Activated CD4-positive, alpha-beta T cell treated with anti-CD3 and anti-CD28 coated beads, Interleukin-2, amount 10 ng/mL, durations not matched to agents 24 days and 14 days (primary cell): ENCODE results near the gene RNF123. TPM values are rescaled to one million over a fixed set of nuclear protein-coding genes. Genes with fewer than 3 reads are reported as not detected.

Source experiments
- DNase-seq: peaks from one replicate; pipeline ENCODE4 v3.0.0; 2022
- H3K27ac Mint-ChIP-seq: one replicate; pipeline ENCODE4 v1.8.0; 2022; ENCODE audit warnings: mild to moderate bottlenecking, mixed read lengths
- H3K27me3 Mint-ChIP-seq: one replicate; pipeline ENCODE4 v1.8.0; 2022; ENCODE audit warnings: mixed read lengths
- H3K36me3 Mint-ChIP-seq: one replicate; pipeline ENCODE4 v1.8.0; 2022; ENCODE audit warnings: low read depth, mild to moderate bottlenecking, mixed read lengths
- H3K4me1 Mint-ChIP-seq: one replicate; pipeline ENCODE4 v1.8.0; 2021; ENCODE audit warnings: mixed read lengths
- H3K4me3 Mint-ChIP-seq: one replicate; pipeline ENCODE4 v1.8.0; 2022; ENCODE audit warnings: mild to moderate bottlenecking, moderate library complexity, mixed read lengths
- H3K9me3 Mint-ChIP-seq: one replicate; pipeline ENCODE4 v1.8.0; 2021; ENCODE audit warnings: mixed read lengths
- intact Hi-C: fragments of 100-400 bp; cut with micrococcal nuclease; formaldehyde crosslinking; loops from one replicate; pipeline ENCODE4 v1.15.1; 2023
- total RNA-seq: library from RNA; stranded (reverse); gene quantifications from 2 replicates; pipeline ENCODE4 v1.2.3, GENCODE V29; 2022

Gene RNF123
- total RNA-seq, 1 donor from 2014 or later, result 42.0 TPM

DNA sequence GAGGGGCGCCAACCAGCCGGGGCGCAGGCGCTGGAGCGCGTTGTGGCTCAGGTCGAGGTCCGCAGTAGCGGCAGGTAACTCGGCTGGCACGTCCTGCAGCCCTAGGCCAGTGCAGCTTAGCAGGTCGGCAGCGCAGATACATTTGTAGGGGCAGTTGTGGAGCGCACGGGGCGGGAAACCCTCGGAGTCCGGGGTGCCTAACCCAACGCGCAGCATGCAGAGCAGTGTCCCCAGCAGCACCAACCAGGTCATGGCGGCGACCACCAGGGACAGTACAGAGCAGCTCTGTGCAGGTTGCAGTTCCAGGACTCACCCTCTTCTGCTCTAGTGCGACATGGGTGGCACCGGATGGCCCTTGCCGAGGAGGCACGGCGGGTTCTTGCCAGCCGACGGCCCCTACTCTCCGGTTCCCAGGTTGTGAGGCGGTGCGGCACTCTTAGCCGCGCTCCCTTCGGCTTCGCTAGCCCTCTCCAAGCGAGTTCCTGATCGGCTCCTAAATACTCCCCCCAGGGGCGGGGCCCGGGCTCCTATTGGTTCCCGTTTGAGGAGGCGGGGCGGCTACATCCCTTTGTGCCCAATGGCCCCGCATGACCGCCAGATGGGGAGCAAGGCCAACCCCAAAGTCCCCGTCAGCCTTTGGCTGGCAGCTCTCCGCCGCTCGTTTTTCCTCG, 30.0 kb downstream of the RNF123 start, which contains the start of gene AMIGO3:
Gene AMIGO3 (minus strand): TSS at position 471 of the 671 bp plus-strand sequence. CDS start 219 bp downstream, at position 252.
- H3K36me3 Mint-ChIP-seq, result peaks cover 24% of the 10 kb centered on the region
- peak within 1 kb of the TSS; percentile 48 for H3K27ac Mint-ChIP-seq
- DNase-seq, result peak; percentile 98
- intact Hi-C loops, result no loop called here
- no peaks in the 10 kb centered on the region for H3K9me3 Mint-ChIP-seq
- peak within 1 kb of the TSS; percentile 86 for H3K4me3 Mint-ChIP-seq
- peaks cover 27% of the 10 kb centered on the region for H3K4me1 Mint-ChIP-seq
- no peaks in the 10 kb centered on the region for H3K27me3 Mint-ChIP-seq

DNA sequence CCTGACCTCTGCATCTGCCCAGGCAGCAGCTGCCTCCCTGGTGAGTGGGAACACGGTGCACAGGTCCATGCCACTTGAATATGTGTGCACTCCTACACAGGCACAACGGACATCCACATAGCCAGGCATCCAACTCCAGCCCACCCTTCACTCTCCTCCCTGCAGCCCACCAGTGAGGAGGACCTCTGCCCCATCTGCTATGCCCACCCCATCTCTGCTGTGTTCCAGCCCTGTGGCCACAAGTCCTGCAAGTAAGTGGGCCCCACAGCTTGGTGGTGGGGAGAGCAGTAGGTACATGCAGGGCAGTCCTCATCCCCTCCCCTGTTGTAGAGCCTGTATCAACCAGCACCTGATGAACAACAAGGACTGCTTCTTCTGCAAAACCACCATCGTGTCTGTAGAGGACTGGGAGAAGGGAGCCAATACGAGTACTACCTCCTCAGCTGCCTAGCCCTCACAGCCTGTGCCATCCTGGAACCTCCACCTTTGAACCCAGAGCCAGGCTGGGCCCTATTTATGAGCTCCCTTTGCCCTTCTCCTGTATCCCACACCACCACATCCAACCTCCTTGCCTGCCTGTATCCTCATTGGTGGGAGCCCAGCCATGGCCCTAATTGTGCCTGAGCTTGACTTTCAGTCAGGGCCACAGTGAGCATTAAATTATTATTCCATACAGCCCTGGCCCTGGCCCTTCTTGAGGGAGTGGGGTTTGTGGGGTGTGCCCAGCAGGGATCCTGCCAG, 31.7 kb downstream of the RNF123 start:
- peaks cover 32% of the 10 kb centered on the region for H3K4me1 Mint-ChIP-seq
- no peaks in the 10 kb centered on the region for H3K27me3 Mint-ChIP-seq
- intact Hi-C loops, result no loop called here
- H3K36me3 Mint-ChIP-seq, result peaks cover 22% of the 10 kb centered on the region
- H3K27ac Mint-ChIP-seq, result peak overlapping the region; percentile 29
- H3K9me3 Mint-ChIP-seq, result no peaks in the 10 kb centered on the region
- DNase-seq, result peak; percentile 63
- no peak overlapping the region for H3K4me3 Mint-ChIP-seq

DNA sequence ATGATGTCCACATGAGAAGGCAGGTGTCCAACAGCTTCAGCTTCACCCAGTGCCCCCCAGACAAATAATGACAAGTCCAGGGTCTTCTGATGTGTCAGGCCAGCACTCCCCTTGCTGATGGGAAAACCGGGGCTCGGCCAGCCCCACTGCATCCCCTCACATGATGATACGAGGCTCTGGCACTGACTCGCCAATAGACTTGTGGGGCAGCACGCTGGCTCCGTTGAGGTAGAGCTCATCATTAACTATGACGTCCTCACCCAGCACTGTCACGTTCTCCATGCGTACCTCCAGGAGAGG, 32.2 kb downstream of the RNF123 start:
- Mint-ChIP-seq H3K36me3 (peaks cover 22% of the 10 kb centered on the region), H3K4me1 (peaks cover 32% of the 10 kb centered on the region), H3K27me3 (no peaks in the 10 kb centered on the region), H3K27ac (no peak overlapping the region), H3K9me3 (no peaks in the 10 kb centered on the region), H3K4me3 (no peak overlapping the region)
- DNase-seq, result no peak
- intact Hi-C loops, result no loop called here

DNA sequence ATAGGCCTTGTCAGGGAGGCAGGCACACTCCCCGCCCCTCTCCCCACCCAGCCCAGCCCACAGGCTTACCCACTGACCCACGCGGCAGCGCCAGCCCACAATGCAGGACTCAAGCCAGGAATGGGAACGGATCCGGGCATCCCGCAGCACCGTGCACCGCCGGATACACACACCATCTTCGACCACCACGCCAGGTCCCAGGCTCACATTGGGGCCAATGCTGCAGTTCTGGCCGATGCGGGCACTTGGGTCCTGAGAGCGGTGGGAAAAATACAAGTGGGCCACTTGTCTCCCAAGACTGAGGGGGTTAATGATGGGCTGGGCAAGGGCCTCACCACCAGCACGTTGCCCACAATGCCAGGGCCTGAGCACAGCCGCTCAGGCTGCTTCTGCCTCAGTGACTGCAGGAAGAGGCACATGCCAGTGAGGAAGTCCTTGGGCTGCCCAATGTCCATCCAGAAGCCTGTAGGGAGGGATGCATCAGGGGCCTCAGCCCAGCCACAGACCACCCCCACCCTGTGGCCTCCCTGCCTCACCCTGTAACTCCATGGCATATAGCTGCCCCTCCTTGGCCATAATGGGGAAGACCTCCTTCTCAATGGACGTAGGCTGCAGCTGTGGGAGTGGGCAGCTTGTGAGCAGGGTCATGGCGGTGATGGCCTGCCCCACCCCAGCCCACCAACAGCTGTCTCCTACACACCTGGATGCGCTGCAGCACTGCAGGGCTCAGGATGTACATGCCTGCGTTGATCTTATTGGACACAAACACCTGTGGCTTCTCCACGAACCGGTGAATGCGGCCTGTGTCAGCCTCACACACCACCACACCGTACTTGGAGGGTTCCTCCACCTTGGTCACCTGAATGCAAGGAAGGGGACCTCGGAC, 32.8 kb downstream of the RNF123 start:
- peaks cover 32% of the 10 kb centered on the region for H3K4me1 Mint-ChIP-seq
- peak overlapping the region; percentile 95 for H3K4me3 Mint-ChIP-seq
- DNase-seq, result peak; percentile 61
- H3K36me3 Mint-ChIP-seq, result peaks cover 22% of the 10 kb centered on the region
- H3K9me3 Mint-ChIP-seq, result no peaks in the 10 kb centered on the region
- intact Hi-C loops, result no loop called here
- H3K27ac Mint-ChIP-seq, result peak overlapping the region; percentile 95
- no peaks in the 10 kb centered on the region for H3K27me3 Mint-ChIP-seq

DNA sequence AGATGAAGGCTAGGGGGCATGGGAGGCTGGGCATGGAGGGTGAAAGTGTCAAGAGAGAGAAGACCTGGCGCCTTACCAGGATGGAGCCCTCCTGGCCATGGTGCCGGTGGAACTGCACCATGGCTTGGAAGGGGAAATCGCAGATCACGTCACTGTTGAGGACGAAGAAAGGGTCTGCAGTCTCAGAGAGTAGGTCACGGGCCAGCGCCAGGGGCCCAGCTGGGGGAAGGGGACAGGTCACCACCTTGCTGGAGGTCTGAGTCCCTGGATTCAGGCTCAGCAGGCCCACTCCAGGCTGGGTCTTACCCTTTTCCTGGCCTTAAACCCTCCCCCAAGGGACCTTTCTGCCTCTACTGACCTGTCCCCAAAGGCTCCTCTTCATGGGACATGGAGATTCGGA, 33.5 kb downstream of the RNF123 start:
- H3K36me3 Mint-ChIP-seq, result peaks cover 25% of the 10 kb centered on the region
- H3K9me3 Mint-ChIP-seq, result no peaks in the 10 kb centered on the region
- H3K27me3 Mint-ChIP-seq, result no peaks in the 10 kb centered on the region
- no peak for DNase-seq
- H3K27ac Mint-ChIP-seq, result peak overlapping the region; percentile 95
- peak overlapping the region; percentile 95 for H3K4me3 Mint-ChIP-seq
- intact Hi-C loops, result loop anchor here (1.0 kb wide), 1 partner anchor 133 kb away; the partner anchor contains the start of gene TRAIP
- H3K4me1 Mint-ChIP-seq, result peaks cover 32% of the 10 kb centered on the region

DNA sequence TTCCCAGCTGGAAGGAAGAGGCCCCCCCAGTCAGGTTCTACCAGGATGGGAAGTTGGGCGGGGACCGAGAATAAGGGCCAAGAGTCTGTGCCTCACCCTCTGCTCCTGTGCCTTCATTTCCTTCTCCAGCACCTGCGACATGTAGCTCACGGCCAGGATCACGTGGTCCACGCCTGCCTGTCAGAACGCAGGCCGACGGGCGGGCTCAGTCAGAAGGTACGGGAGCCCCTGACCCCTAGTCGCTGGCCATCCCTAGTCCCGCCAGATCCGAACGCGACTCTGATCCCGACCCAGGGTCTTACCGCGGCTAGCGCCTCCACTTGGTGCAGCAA, 33.9 kb downstream of the RNF123 start:
- no peaks in the 10 kb centered on the region for H3K9me3 Mint-ChIP-seq
- peaks cover 25% of the 10 kb centered on the region for H3K36me3 Mint-ChIP-seq
- DNase-seq, result peak; percentile 91
- H3K27ac Mint-ChIP-seq, result peak overlapping the region; percentile 95
- peak overlapping the region; percentile 95 for H3K4me3 Mint-ChIP-seq
- H3K4me1 Mint-ChIP-seq, result peaks cover 32% of the 10 kb centered on the region
- no peaks in the 10 kb centered on the region for H3K27me3 Mint-ChIP-seq
- intact Hi-C loops, result loop anchor here (1.0 kb wide), 1 partner anchor 133 kb away; the partner anchor contains the start of gene TRAIP

DNA sequence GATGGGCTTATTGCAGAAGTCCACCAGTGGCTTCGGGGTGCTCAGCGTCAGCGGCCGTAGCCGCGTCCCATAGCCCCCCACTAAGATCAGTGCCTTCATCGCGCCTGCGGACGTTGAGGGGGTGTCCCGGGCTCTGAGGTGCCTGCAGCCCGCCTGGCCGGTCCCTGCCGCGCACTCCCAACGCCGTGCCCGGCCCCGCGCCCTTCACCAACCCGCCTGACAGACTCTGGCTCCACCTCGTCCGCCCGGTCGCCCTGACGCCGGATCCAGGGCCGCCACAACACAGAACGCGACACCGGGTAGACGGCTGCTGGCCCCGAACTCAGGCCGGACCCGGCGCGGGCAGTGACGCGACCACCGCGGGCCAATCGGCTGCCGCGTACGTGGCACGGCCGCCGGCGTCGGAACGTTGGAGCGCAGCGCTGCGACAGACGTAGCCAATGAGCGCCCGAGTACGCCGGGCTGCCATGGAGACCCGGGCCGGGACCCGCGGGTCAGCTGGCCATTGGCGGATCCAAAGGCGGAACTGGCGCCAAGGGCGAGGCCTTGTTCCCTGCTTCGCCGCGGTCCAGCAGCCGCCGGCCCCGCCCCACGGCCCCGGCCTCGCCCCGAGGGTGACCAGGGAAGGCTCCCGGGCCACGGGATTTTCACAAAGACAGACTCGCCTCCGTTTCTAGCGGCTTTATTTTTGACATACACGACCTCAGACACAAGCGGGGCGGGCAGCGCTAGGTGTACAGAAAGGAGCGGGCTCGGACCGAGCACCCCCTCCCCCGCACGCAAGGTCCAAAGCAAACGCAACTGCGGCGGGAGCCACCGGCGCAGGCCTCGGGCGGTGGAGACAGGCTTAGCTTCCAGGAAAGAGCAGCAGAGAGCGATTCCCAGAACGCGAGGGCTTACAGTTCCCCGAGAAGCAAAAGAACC, 34.5 kb downstream of the RNF123 start, which contains the start of gene GMPPB:
Gene GMPPB (minus strand): TSS at position 324 of the 924 bp plus-strand sequence. CDS start 225 bp downstream, at position 99.
- Mint-ChIP-seq H3K4me1 (peaks cover 27% of the 10 kb centered on the region), H3K27ac (peak within 1 kb of the TSS; percentile 95), H3K36me3 (peaks cover 24% of the 10 kb centered on the region), H3K9me3 (no peaks in the 10 kb centered on the region), H3K4me3 (peak within 1 kb of the TSS; percentile 95), H3K27me3 (no peaks in the 10 kb centered on the region)
- DNase-seq, result peak; percentile 99
- intact Hi-C loops, result loop anchor here (1.0 kb wide), 1 partner anchor 132 kb away; the partner anchor contains the start of gene TRAIP

DNA sequence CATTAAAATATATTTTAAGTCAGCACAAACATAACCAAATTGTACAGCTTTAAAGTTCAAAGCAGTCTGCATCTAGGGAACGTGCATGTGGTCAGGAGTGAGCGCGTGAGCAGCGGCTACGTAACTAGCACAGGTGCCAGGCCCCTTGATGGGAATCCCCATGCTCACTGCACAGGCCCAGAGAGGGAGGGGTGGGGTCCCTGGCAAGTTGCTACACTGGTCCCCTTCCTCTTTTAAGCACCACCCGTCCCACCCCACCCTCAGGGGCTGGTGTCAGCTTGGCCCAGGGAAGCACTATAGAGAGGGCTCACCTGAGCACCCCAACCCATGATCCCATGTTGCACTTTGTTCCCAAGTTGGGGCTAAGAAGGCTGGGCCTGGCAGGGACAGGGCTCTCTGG, 35.2 kb downstream of the RNF123 start:
- Mint-ChIP-seq H3K9me3 (no peaks in the 10 kb centered on the region), H3K36me3 (peaks cover 24% of the 10 kb centered on the region), H3K4me1 (peaks cover 21% of the 10 kb centered on the region), H3K4me3 (peak overlapping the region; percentile 95), H3K27ac (peak overlapping the region; percentile 95), H3K27me3 (no peaks in the 10 kb centered on the region)
- peak; percentile 80 for DNase-seq
- intact Hi-C loops, result no loop called here

DNA sequence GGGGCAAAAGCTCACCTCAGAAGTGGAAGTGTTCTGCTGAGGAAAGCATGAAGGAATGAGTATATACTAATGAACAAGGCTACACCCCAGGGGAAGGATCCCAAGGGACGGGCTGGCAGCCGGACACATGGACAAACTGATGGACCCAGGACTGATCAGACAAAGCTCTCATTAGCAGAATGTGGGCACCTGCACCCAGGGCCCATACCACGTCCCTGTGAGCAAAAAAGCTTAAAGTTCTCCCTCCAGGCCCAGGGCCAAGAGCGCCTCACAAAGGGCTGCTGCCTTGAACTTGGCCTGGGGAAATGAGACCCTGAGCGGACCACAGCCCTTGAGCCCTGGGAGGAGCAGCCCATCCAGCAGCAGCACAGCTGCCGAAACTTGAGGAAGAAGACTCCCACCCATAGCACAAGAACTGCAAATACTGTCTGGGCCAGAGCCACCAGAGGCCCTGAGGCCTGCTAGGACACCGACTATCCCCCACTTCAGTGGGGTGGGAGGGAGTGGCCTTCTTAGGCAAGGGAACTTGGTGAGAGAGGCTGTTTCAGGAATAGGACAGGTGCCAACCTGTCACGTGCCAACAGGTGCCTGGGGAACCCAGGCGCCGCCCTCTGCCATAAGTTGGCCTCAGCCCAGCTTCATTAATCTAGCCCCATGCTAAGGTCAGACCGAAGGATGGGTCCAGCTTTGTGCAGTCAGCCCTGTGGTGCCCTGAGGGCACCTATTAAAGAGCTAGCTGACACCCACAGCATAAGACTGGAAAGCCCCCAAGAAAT, 36.7 kb downstream of the RNF123 start:
- H3K36me3 Mint-ChIP-seq, result peaks cover 18% of the 10 kb centered on the region
- H3K9me3 Mint-ChIP-seq, result no peaks in the 10 kb centered on the region
- intact Hi-C loops, result no loop called here
- no peak overlapping the region for H3K27ac Mint-ChIP-seq
- H3K4me3 Mint-ChIP-seq, result no peak overlapping the region
- H3K27me3 Mint-ChIP-seq, result no peaks in the 10 kb centered on the region
- peaks cover 17% of the 10 kb centered on the region for H3K4me1 Mint-ChIP-seq
- DNase-seq, result no peak

DNA sequence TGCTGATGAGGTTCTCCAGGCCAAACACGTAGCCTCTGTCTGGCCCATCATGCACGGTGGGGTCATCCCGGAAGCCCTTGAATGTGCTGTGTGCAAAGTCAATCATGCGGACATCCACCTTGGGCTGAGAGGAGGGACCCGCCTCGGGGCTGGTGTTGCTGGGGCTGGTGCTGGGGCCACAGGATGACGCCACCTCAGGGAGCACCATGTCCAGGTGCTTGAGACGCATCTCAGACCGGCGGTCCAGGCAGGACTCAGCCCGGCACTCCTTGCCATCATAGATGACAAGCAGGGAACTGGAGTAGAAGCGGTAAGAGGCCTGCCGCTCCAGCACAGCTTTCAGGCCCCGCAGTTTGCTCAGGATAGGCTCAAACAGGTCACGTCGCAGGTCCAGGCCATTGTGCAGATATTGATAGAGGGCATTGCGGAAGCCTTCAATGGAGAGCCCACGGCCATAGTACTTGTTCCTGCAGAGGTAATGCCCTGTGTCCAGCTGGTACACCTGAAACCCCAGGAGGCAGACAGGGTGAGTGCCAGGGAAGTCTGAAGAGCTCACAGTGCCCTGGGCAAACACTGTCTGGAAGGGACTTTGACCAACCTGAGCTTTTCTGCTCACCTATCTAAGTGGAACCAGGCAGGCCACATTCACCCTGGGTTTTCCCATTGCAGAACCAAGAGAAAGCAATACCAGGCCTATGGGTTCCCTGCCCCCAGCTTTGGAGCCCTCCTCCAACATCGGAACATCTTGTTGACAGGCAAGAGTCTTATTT, 38.0 kb downstream of the RNF123 start:
- no peaks in the 10 kb centered on the region for H3K27me3 Mint-ChIP-seq
- H3K4me1 Mint-ChIP-seq, result peaks cover 12% of the 10 kb centered on the region
- no peak overlapping the region for H3K4me3 Mint-ChIP-seq
- no peak overlapping the region for H3K27ac Mint-ChIP-seq
- peaks cover 20% of the 10 kb centered on the region for H3K36me3 Mint-ChIP-seq
- intact Hi-C loops, result no loop called here
- H3K9me3 Mint-ChIP-seq, result no peaks in the 10 kb centered on the region
- no peak for DNase-seq

DNA sequence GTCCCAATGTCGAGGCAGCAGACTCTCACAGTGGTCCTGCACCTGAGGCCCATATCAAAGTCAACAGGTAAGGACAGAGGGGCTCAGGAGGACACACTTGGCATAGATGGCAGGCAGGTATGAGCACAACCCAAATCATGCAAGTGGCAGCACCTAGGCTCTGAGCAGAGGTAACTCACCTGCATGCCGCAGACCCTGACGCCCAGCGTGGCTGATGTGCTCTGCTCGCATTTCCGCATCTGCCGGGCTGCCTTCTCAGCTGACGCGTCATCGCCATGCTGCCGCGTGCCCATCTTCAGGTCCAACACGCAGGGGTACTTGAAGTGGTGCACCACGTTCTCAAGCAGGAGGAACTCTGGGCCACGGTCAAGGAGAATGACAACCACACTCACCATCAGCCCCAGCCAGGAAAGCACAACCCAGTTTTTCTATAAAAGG, 38.6 kb downstream of the RNF123 start:
- Mint-ChIP-seq H3K36me3 (peaks cover 21% of the 10 kb centered on the region), H3K27me3 (no peaks in the 10 kb centered on the region), H3K9me3 (no peaks in the 10 kb centered on the region), H3K4me1 (peaks cover 7% of the 10 kb centered on the region), H3K27ac (no peak overlapping the region), H3K4me3 (no peak overlapping the region)
- intact Hi-C loops, result no loop called here
- DNase-seq, result no peak
